ENCODE measurements around the gene DHX34. TPM values are rescaled to one million over a fixed set of nuclear protein-coding genes. Genes with fewer than 3 reads are reported as not detected.

Gene DHX34
- total and polyA plus RNA-seq, 2 experiments from 2014 or later: 16.1 to 33.7 TPM

GRCh38 chr19:47309038-47309437 lies 40.1 kb upstream of the DHX34 start:
- DNase-seq (ENCODE audit: low read depth in 1 of 2, low spot score in 1 of 2): peak in 1 of 2 donors; percentile 59

DNA sequence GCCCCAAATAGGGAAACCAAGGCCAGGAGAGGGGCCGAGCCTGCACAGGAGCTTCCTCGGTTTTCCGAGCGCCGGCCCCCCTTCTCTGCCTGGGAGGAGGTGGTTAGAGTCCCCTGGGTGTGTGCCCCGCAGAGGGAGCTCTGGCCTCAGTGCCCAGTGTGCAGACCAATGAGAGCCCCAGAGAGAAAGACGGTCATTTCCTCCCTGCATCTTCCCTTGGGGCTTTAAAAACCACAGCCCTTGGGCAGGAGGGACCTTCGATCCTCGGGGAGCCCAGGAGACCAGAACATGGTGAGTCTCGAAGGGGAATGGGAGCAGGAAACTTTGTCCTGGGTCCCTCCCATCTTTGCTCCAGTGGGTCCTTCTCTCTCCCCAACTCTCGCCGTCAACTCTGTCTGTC lies 39.5 kb upstream of the DHX34 start, which contains the start of gene C5AR1:
Gene C5AR1, plus strand, starts transcription at position 254 of the 400 bp plus-strand sequence. Its CDS starts 35 bp downstream, at position 289.
- Histone ChIP-seq H3K27ac (no peak within 1 kb of the TSS), H3K4me3 (no peak within 1 kb of the TSS)
- no peak for TF ChIP-seq CTCF (IDR thresholded peaks at IDR 0.05; ENCODE audit: low read depth, low read length)

More at GRCh38 chr19:47309038-47309437, 40.1 kb upstream of the DHX34 start:
- no peaks in the 10 kb centered on the region for H3K4me1 ChIP-seq (ENCODE audit: low read depth)
- no peaks in the 10 kb centered on the region for H3K9me3 ChIP-seq (ENCODE audit: low read depth)
- no peaks in the 10 kb centered on the region for H3K36me3 ChIP-seq
- TF ChIP-seq CTCF (IDR thresholded peaks at IDR 0.05; ENCODE audit: low read depth, low read length): no peak
- H3K27ac ChIP-seq: no peak overlapping the region
- no peaks in the 10 kb centered on the region for H3K27me3 ChIP-seq
- H3K4me3 ChIP-seq: no peak overlapping the region

DNA sequence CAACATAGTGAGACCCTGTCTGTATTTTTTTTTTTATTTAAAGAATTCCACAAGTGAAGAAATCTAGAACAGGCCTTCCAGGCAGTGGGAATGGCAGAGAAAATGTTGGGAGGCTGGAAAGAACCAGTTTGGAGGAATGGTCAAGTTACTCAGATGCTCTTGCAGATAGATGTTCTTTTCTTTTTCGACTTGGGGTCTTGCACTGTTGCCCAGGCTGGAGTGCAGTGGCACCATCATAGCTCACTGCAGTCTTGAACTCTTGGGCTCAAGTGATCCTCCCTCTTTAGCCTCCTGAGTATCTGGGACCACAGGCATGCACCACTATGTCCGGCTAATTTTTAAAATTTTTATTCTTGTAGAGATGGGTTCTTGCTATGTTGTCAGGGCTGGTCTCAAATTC lies 38.8 kb upstream of the DHX34 start:
- H3K4me3 ChIP-seq: no peak overlapping the region
- DNase-seq (ENCODE audit: low read depth in 1 of 2, low spot score in 1 of 2): no peak
- no peak overlapping the region for H3K27ac ChIP-seq
- no peak for TF ChIP-seq CTCF (IDR thresholded peaks at IDR 0.05; ENCODE audit: low read depth, low read length)
- H3K9me3 ChIP-seq (ENCODE audit: low read depth): no peaks in the 10 kb centered on the region
- H3K27me3 ChIP-seq: no peaks in the 10 kb centered on the region
- no peaks in the 10 kb centered on the region for H3K36me3 ChIP-seq
- no peaks in the 10 kb centered on the region for H3K4me1 ChIP-seq (ENCODE audit: low read depth)

More for the DNA sequence above, 39.5 kb upstream of the DHX34 start, which contains the start of gene C5AR1:
- no peak for DNase-seq (ENCODE audit: low read depth in 1 of 2, low spot score in 1 of 2)
- no peaks in the 10 kb centered on the region for H3K9me3 ChIP-seq (ENCODE audit: low read depth)
- no peaks in the 10 kb centered on the region for H3K27me3 ChIP-seq
- no peaks in the 10 kb centered on the region for H3K4me1 ChIP-seq (ENCODE audit: low read depth)
- no peaks in the 10 kb centered on the region for H3K36me3 ChIP-seq

DNA sequence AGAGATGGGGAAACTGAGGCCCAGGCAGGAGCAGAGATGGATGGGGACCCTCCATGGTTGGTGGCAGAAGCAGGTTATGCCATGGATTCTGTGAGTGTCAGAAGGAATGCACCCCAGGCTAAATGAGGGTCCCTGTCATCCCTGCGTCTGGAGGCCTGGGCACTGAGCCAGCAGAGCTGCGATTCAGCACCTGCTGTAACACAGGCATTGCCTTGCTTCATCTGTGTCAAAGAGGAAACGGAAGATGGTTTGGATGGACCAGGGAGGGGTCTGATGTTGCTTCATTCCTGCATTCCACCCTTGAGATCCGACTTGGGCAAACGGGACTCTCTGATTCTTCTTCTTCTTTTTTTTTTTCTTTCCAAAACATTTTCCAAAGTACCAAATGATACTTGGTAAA lies 38.3 kb upstream of the DHX34 start:
- Histone ChIP-seq H3K27me3 (no peaks in the 10 kb centered on the region), H3K27ac (no peak overlapping the region), H3K4me3 (no peak overlapping the region), H3K36me3 (no peaks in the 10 kb centered on the region), H3K4me1 (ENCODE audit: low read depth) (no peaks in the 10 kb centered on the region), H3K9me3 (ENCODE audit: low read depth) (no peaks in the 10 kb centered on the region)
- peak in 1 of 2 donors; percentile 52 for DNase-seq (ENCODE audit: low read depth in 1 of 2, low spot score in 1 of 2)
- TF ChIP-seq CTCF (IDR thresholded peaks at IDR 0.05; ENCODE audit: low read depth, low read length): no peak

- H3K4me1 ChIP-seq (ENCODE audit: low read depth): no peaks in the 10 kb centered on the region
- H3K27ac ChIP-seq: no peak overlapping the region
- H3K9me3 ChIP-seq (ENCODE audit: low read depth): no peaks in the 10 kb centered on the region
- no peak for TF ChIP-seq CTCF (IDR thresholded peaks at IDR 0.05; ENCODE audit: low read depth, low read length)
- no peaks in the 10 kb centered on the region for H3K27me3 ChIP-seq
- H3K4me3 ChIP-seq: no peak overlapping the region
- H3K36me3 ChIP-seq: no peaks in the 10 kb centered on the region
- no peak for DNase-seq (ENCODE audit: low read depth in 1 of 2, low spot score in 1 of 2)
These were observed 36.6 kb upstream of the DHX34 start for GRCh38 chr19:47312366-47313006.

Measured in cardiac muscle cell (in vitro differentiated cells and primary cell).